Peyer's patch (tissue), 4 donors: ENCODE data around the gene ADAM12. TPM values are rescaled to one million over a fixed set of nuclear protein-coding genes. Genes with fewer than 3 reads are reported as not detected.

Source experiments
- DNase-seq, 3 donors: peaks; one replicate each; pipeline ENCODE4 v3.0.0-alpha.2; 2017 to 2019
- H3K27ac ChIP-seq, 4 donors: fragments of 200-600 bp; sonication (generic); one replicate each; pipeline ENCODE4 v1.5.1; 2016 to 2019
- H3K27me3 ChIP-seq, 2 donors: fragments of 200-600 bp; sonication (generic); one replicate each; pipeline ENCODE4 v1.5.1; 2019
- H3K36me3 ChIP-seq, 3 donors: fragments of 200-600 bp; sonication (generic); one replicate each; pipeline ENCODE4 v1.5.1; 2016 to 2019
- H3K4me1 ChIP-seq, 4 donors: fragments of 200-600 bp; sonication (generic); one replicate each; pipeline ENCODE4 v1.5.1; 2016 to 2019
- H3K4me3 ChIP-seq, 4 donors: fragments of 200-600 bp; sonication (generic); 1 replicate in 3 of 4; 2 replicates in 1 of 4; pipeline ENCODE4 v1.5.1; 2016 to 2019; ENCODE audit warnings: mild to moderate bottlenecking in 1 of 4
- H3K9me3 ChIP-seq, 4 donors: fragments of 200-600 bp; sonication (generic); one replicate each; pipeline ENCODE4 v1.5.1; 2016 to 2019; ENCODE audit warnings: mild to moderate bottlenecking in 1 of 4
- POLR2A ChIP-seq, 2 donors: fragments of 450-650 bp; IDR thresholded peaks; one replicate each; pipeline ENCODE4 v1.5.1; 2017; ENCODE audit warnings: antibody characterized with exemption in 2 of 2, mild to moderate bottlenecking in 2 of 2, moderate library complexity in 2 of 2
- total RNA-seq, 4 donors: library from RNA; depleted of rRNA; stranded (reverse); fragments of >200 nt; gene quantifications; one replicate each; pipeline ENCODE4 v1.1.0, GENCODE V29; 2016
- TF ChIP-seq, protein P1 (sequence below), 6 experiments: fragments of 450-650 bp in 4 of 6; fragments of 200-600 bp in 2 of 6; sonication (generic) in 1 of 6; IDR thresholded peaks; one replicate each; pipeline ENCODE4 v1.5.1; 2017 to 2019; ENCODE audit warnings: antibody characterized with exemption in 6 of 6, mild to moderate bottlenecking in 3 of 6, moderate library complexity in 1 of 6

ADAM12 gene
- total RNA-seq, 4 donors from 2014 or later = 0.13 to 2.5 (median 0.66) TPM

DNA sequence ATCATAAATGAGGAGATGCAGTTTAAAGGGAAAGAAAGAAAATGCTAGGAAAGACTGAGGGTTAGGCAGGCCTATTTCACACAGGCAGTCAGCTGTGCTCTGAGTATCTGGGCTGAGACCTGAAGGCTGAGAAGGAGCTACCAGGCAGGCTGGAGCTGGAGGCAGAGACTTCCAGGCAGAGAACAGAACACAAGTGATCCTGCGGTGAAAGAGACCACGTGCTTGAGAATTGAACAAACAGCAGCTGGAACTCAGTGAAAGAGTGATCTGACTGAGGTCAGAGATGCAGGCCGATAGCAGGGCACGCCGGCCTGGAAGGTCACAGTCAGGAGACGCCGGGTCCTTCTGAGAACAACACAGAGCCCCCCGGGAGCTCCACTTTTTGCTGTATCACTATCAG lies 147.8 kb downstream of the ADAM12 start:
- Histone ChIP-seq H3K4me3 (no peak overlapping the region), H3K9me3 (no peaks in the 10 kb centered on the region), H3K27ac (no peak overlapping the region), H3K27me3 (no peaks in the 10 kb centered on the region), H3K4me1 (no peaks in the 10 kb centered on the region), H3K36me3 (no peaks in the 10 kb centered on the region)
- TF ChIP-seq, protein P1, sequence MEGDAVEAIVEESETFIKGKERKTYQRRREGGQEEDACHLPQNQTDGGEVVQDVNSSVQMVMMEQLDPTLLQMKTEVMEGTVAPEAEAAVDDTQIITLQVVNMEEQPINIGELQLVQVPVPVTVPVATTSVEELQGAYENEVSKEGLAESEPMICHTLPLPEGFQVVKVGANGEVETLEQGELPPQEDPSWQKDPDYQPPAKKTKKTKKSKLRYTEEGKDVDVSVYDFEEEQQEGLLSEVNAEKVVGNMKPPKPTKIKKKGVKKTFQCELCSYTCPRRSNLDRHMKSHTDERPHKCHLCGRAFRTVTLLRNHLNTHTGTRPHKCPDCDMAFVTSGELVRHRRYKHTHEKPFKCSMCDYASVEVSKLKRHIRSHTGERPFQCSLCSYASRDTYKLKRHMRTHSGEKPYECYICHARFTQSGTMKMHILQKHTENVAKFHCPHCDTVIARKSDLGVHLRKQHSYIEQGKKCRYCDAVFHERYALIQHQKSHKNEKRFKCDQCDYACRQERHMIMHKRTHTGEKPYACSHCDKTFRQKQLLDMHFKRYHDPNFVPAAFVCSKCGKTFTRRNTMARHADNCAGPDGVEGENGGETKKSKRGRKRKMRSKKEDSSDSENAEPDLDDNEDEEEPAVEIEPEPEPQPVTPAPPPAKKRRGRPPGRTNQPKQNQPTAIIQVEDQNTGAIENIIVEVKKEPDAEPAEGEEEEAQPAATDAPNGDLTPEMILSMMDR (IDR thresholded peaks at IDR 0.05) = no peak
- no peak for TF ChIP-seq POLR2A (IDR thresholded peaks at IDR 0.05)
- DNase-seq = no peak

DNA sequence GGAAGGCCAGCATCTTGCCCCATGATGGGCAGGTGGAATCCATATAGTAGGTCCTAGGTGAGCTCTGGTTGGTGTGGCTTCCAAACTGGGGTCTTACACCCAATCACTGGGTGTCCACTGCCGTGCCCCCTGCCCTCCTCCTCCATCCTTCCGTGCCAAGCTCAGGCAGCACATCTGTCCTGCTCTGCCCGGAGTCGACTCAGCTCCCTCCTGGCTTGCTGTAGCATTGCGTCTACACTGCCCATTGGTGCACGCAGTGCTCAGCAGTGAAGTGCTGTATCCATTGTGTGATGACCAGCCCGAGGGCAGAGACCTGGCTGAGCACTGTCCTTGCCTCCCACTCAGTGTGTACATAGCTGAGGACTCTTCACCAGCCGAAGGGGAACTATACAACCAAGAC lies 148.4 kb downstream of the ADAM12 start:
- H3K4me3 ChIP-seq = no peak overlapping the region
- TF ChIP-seq, protein P1 (IDR thresholded peaks at IDR 0.05) = no peak
- TF ChIP-seq POLR2A (IDR thresholded peaks at IDR 0.05) = no peak
- no peaks in the 10 kb centered on the region for H3K36me3 ChIP-seq
- DNase-seq = no peak
- H3K27me3 ChIP-seq = no peaks in the 10 kb centered on the region
- no peaks in the 10 kb centered on the region for H3K9me3 ChIP-seq
- no peak overlapping the region for H3K27ac ChIP-seq
- no peaks in the 10 kb centered on the region for H3K4me1 ChIP-seq

DNA sequence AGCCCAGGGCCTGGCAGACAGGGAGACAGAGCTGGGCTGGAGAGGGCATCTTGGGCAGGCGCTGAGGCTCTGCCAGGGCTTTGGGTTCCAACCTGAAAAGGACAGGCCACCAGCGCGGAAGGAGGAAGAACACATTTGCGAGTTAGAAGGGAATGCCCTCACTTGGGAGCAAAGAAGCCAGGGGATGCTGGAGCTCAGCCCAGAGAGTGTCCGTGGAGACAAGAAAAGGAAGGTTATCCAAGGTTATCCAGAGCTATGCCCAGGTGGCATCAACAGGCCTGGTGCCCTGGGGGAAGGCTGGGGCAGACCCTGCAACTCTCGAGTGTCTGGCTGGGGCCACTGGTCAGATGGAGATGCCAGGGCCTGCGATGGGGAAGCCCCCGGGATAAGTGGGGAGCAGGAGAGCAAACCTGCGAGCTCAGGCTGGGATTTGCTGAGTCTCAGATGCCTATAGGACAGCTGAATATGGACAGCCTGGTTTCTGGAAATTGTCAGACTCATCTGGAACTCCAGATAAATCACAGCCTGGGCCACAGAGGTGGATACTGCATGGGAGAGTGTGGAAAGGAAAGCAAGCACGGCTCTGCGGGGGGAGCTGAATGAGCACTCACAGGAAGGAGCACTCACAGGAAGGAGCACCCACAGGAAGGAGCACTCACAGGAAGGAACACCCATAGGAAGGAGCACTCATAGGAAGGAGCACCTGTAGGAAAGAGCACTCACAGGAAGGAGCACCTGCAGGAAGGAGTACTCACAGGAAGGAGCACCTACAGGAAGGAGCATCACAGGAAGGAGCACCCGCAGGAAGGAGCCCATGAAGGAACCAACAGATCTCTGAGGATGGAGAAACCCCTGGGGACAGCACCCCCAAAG lies 152.1 kb downstream of the ADAM12 start:
- H3K4me3 ChIP-seq = no peak overlapping the region
- no peak overlapping the region for H3K27ac ChIP-seq
- TF ChIP-seq POLR2A (IDR thresholded peaks at IDR 0.05) = no peak
- TF ChIP-seq, protein P1 (IDR thresholded peaks at IDR 0.05) = no peak

DNA sequence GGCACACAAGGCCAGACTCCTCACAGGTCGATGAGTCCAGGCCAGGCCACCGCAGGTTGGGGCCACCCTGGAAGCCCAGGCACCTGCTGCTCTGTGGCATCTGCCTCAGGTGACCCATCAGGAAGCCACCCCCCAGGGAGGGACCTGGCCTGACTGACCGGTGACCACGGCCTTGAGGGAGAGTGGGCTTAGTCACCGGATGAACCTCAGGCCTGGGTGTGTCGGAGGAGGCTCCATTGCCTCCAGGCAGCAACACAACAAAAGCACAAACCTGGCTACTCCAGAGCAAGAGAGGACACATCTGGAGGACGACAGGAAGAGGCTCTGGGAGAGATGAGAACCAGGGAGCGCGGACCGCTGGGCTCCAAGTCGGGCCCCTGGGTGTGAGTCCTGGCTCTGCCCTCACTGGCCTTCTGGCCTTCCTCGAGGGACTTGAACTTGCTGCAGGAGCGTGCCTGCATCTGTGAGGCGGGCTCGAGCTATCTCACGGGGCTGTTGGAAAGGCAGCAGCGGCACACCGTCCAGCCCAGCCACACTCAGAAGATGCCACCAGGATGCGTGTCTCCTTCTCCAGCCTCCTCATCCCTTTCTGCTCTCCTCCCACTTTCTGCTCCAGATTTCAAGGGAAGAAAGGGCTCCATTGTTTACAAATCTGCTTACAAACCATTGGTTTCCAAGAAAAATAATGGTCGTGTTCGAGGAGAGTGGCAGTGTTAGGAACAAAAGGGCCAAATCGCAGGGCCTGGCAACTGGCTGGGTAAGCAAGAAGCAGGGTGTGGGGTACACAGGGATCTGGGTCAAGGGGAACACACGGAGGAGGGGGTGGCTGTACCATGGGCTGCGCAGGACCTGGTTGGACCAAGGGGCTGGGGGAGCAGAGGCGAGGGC lies 152.9 kb downstream of the ADAM12 start:
- H3K9me3 ChIP-seq = no peaks in the 10 kb centered on the region
- no peak for DNase-seq
- H3K27me3 ChIP-seq = no peaks in the 10 kb centered on the region
- H3K4me3 ChIP-seq = no peak overlapping the region
- H3K36me3 ChIP-seq = no peaks in the 10 kb centered on the region
- TF ChIP-seq, protein P1 (IDR thresholded peaks at IDR 0.05) = no peak
- TF ChIP-seq POLR2A (IDR thresholded peaks at IDR 0.05) = no peak
- H3K4me1 ChIP-seq = no peaks in the 10 kb centered on the region
- H3K27ac ChIP-seq = no peak overlapping the region

More for the DNA sequence above, 152.1 kb downstream of the ADAM12 start:
- H3K4me1 ChIP-seq = no peaks in the 10 kb centered on the region
- H3K9me3 ChIP-seq = no peaks in the 10 kb centered on the region
- no peak for DNase-seq
- no peaks in the 10 kb centered on the region for H3K27me3 ChIP-seq
- H3K36me3 ChIP-seq = no peaks in the 10 kb centered on the region

DNA sequence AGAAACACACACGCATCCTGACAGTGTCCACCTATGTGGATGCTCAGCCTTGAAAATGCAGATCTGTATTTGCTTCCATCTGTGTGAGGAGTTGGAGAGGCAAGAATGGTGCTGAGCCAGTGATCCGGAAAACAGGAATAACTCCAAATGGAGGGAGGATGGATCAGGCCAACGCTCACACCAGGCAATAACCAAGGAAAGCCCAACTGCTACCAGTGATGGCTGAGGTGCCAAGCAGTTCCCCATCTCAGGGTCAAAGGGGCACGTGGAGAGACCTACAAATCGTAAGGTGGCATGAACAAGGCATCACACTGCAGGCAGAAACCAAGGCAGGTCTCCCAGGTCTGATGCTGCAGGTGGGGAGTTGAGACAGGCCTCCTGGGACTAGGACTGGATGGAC lies 153.6 kb downstream of the ADAM12 start:
- Histone ChIP-seq H3K9me3 (no peaks in the 10 kb centered on the region), H3K4me3 (no peak overlapping the region), H3K27me3 (no peaks in the 10 kb centered on the region), H3K4me1 (no peaks in the 10 kb centered on the region), H3K27ac (no peak overlapping the region), H3K36me3 (no peaks in the 10 kb centered on the region)
- DNase-seq = no peak
- TF ChIP-seq, protein P1 (IDR thresholded peaks at IDR 0.05) = no peak
- TF ChIP-seq POLR2A (IDR thresholded peaks at IDR 0.05) = no peak
